Measurements from ENCODE around the gene ATP1A2.

DNA sequence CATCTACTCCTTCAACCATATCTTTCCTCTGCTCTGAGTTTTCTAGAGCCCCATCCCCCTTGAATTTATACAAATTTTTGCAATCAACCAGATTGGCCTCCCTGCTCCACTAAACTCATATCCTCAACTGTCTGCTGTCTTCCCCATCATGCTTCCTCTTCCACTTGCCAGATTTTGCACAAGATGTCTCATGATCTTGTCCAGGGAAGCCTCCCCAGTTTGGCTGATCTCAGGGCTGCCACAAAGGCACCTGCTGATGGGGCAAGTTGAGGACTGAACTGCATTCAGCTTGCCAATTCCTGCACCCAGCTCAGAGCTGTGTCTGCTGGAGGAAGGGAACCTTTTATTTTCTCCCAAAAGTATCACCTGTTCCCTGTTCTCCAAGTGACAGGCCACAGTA lies 38.1 kb upstream of the ATP1A2 start:
- TF ChIP-seq, protein P1, sequence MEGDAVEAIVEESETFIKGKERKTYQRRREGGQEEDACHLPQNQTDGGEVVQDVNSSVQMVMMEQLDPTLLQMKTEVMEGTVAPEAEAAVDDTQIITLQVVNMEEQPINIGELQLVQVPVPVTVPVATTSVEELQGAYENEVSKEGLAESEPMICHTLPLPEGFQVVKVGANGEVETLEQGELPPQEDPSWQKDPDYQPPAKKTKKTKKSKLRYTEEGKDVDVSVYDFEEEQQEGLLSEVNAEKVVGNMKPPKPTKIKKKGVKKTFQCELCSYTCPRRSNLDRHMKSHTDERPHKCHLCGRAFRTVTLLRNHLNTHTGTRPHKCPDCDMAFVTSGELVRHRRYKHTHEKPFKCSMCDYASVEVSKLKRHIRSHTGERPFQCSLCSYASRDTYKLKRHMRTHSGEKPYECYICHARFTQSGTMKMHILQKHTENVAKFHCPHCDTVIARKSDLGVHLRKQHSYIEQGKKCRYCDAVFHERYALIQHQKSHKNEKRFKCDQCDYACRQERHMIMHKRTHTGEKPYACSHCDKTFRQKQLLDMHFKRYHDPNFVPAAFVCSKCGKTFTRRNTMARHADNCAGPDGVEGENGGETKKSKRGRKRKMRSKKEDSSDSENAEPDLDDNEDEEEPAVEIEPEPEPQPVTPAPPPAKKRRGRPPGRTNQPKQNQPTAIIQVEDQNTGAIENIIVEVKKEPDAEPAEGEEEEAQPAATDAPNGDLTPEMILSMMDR (IDR thresholded peaks at IDR 0.05): no peak
- no peak for TF ChIP-seq POLR2A (IDR thresholded peaks at IDR 0.05)
